ENCODE data around the gene YIF1B.

The YIF1B gene

DNA sequence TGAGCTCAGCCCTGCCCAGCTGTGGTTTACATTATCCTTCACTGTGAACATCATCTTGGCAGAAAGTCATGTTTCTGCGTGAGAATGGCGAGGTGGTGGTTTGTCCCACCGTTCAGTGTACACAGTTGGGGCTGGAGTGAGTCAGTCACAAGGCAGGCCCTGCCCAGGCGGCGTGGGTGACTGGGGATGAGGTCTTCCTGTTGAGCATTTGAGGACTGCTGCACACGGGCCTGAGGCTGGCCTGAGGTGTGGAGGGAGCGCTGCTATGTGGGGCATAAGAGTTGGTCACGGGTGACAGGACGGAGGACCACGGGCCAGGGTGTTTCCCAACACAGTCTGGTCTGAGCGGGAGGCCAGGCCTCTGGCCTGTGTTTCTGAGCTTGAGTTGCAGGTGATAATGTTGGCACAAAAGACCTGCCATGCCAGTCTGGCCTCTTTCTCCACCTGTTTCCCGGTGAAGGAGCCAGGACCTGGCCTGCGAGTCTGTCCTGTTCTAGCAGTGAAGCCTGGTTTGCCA, 25.1 kb downstream of the YIF1B start:
- no peaks in the 10 kb centered on the region for H3K27me3 ChIP-seq (ENCODE audit: control insufficient read depth in 2 of 2, insufficient read depth in 2 of 2, low read length in 2 of 2)
- H3K9me3 ChIP-seq (ENCODE audit: control insufficient read depth in 2 of 2, low read length in 2 of 2): no peaks in the 10 kb centered on the region
- peak overlapping the region in 1 of 2 donors; percentile 23 for H3K27ac ChIP-seq (ENCODE audit: low read depth in 2 of 2, low read length in 2 of 2)
- no peak overlapping the region for H3K4me3 ChIP-seq (ENCODE audit: low read length in 2 of 2)
- no peak overlapping the region for H3K9ac ChIP-seq (ENCODE audit: low read depth in 1 of 2, low read length in 2 of 2)
- peaks cover 34 to 50% of the 10 kb centered on the region in 2 donors for H3K36me3 ChIP-seq (ENCODE audit: control insufficient read depth in 2 of 2, insufficient read depth in 2 of 2, low read length in 2 of 2)
- H3K4me1 ChIP-seq (ENCODE audit: control insufficient read depth in 2 of 2, insufficient read depth in 2 of 2, low read length in 2 of 2): no peaks in the 10 kb centered on the region

- Histone ChIP-seq H3K4me1 (ENCODE audit: control insufficient read depth in 2 of 2, insufficient read depth in 2 of 2, low read length in 2 of 2) (no peaks in the 10 kb centered on the region), H3K4me3 (ENCODE audit: low read length in 2 of 2) (no peak overlapping the region), H3K9me3 (ENCODE audit: control insufficient read depth in 2 of 2, low read length in 2 of 2) (no peaks in the 10 kb centered on the region), H3K9ac (ENCODE audit: low read depth in 1 of 2, low read length in 2 of 2) (no peak overlapping the region), H3K27me3 (ENCODE audit: control insufficient read depth in 2 of 2, insufficient read depth in 2 of 2, low read length in 2 of 2) (no peaks in the 10 kb centered on the region), H3K27ac (ENCODE audit: low read depth in 2 of 2, low read length in 2 of 2) (peak overlapping the region in 1 of 2 donors; percentile 23), H3K36me3 (ENCODE audit: control insufficient read depth in 2 of 2, insufficient read depth in 2 of 2, low read length in 2 of 2) (peaks cover 38 to 53% of the 10 kb centered on the region in 2 donors)
Observed at GRCh38 chr19:38289955-38290354, 25.8 kb downstream of the YIF1B start.

DNA sequence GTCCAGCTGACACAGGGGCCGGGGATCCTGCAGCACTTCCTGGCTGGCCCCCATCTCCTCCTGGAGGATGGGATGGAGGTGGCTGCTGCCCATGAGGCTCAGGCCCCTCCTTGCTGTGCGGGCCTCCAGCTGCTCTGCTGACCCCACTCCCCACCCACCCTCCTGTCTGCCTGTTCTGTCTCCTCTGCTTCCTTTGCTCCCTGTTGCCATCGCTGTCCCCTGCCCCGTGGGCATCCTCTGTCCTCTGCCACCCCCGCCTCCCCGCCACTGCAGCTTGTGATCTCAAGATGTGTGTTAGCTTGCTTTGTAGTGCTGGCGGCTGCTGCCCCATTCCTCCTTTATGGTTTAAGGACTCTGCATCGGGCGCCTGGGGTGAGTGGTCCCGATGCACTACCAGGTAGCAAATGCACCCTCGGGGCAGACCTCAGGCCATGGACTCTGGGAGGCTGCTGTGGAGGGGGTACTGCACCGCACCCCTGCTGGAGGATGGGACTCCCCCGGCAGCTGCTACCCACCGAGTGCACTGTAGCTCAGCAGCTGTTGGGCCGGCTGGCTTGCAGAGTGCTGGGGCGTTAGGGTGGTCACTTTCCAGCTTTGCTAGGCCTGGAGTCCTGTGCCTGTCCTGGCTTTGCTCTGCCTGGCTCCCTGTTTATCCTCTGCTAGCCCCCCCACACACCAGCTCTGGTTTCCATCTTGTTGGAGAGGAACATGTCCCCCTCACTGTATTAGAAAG, 27.5 kb downstream of the YIF1B start:
- Histone ChIP-seq H3K27me3 (ENCODE audit: control insufficient read depth in 2 of 2, insufficient read depth in 2 of 2, low read length in 2 of 2) (no peaks in the 10 kb centered on the region), H3K4me3 (ENCODE audit: low read length in 2 of 2) (no peak overlapping the region), H3K36me3 (ENCODE audit: control insufficient read depth in 2 of 2, insufficient read depth in 2 of 2, low read length in 2 of 2) (peaks cover 45 to 62% of the 10 kb centered on the region in 2 donors), H3K9me3 (ENCODE audit: control insufficient read depth in 2 of 2, low read length in 2 of 2) (no peaks in the 10 kb centered on the region), H3K4me1 (ENCODE audit: control insufficient read depth in 2 of 2, insufficient read depth in 2 of 2, low read length in 2 of 2) (no peaks in the 10 kb centered on the region), H3K9ac (ENCODE audit: low read depth in 1 of 2, low read length in 2 of 2) (no peak overlapping the region), H3K27ac (ENCODE audit: low read depth in 2 of 2, low read length in 2 of 2) (no peak overlapping the region)

GRCh38 chr19:38287604-38288003, 28.1 kb downstream of the YIF1B start:
- peaks cover 43 to 60% of the 10 kb centered on the region in 2 donors for H3K36me3 ChIP-seq (ENCODE audit: control insufficient read depth in 2 of 2, insufficient read depth in 2 of 2, low read length in 2 of 2)

GRCh38 chr19:38285567-38285966, 30.2 kb downstream of the YIF1B start:
- H3K4me3 ChIP-seq (ENCODE audit: low read length in 2 of 2): no peak overlapping the region
- H3K27me3 ChIP-seq (ENCODE audit: control insufficient read depth in 2 of 2, insufficient read depth in 2 of 2, low read length in 2 of 2): no peaks in the 10 kb centered on the region
- no peak overlapping the region for H3K9ac ChIP-seq (ENCODE audit: low read depth in 1 of 2, low read length in 2 of 2)
- no peaks in the 10 kb centered on the region for H3K9me3 ChIP-seq (ENCODE audit: control insufficient read depth in 2 of 2, low read length in 2 of 2)
- H3K4me1 ChIP-seq (ENCODE audit: control insufficient read depth in 2 of 2, insufficient read depth in 2 of 2, low read length in 2 of 2): peaks cover 3% of the 10 kb centered on the region in 2 donors
- no peak overlapping the region for H3K27ac ChIP-seq (ENCODE audit: low read depth in 2 of 2, low read length in 2 of 2)
- peaks cover 33 to 48% of the 10 kb centered on the region in 2 donors for H3K36me3 ChIP-seq (ENCODE audit: control insufficient read depth in 2 of 2, insufficient read depth in 2 of 2, low read length in 2 of 2)

More at GRCh38 chr19:38287604-38288003, 28.1 kb downstream of the YIF1B start:
- no peak overlapping the region for H3K9ac ChIP-seq (ENCODE audit: low read depth in 1 of 2, low read length in 2 of 2)
- no peak overlapping the region for H3K4me3 ChIP-seq (ENCODE audit: low read length in 2 of 2)
- H3K27me3 ChIP-seq (ENCODE audit: control insufficient read depth in 2 of 2, insufficient read depth in 2 of 2, low read length in 2 of 2): no peaks in the 10 kb centered on the region
- no peak overlapping the region for H3K27ac ChIP-seq (ENCODE audit: low read depth in 2 of 2, low read length in 2 of 2)
- no peaks in the 10 kb centered on the region for H3K9me3 ChIP-seq (ENCODE audit: control insufficient read depth in 2 of 2, low read length in 2 of 2)
- no peaks in the 10 kb centered on the region for H3K4me1 ChIP-seq (ENCODE audit: control insufficient read depth in 2 of 2, insufficient read depth in 2 of 2, low read length in 2 of 2)

DNA sequence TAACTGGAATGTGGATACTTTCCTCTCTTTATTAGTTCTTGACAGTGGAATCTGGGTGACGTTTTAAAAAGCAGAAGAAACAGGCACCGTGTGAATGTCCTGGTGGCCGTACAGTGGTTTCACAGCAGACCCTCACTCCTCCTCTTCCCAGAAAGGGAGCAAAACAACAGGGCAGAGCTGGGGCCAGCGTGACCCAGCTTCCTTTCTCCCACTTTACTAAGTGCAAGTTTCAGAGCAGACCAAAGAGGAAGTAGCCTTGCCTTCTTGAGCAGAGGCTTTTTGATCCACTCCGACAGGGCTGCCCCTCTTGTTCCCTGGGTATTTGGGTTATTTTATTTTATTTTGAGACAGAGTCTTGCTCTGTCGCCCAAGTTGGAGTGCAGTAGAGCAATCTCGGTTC, 31.3 kb downstream of the YIF1B start:
- Histone ChIP-seq H3K4me3 (ENCODE audit: low read length in 2 of 2) (no peak overlapping the region), H3K4me1 (ENCODE audit: control insufficient read depth in 2 of 2, insufficient read depth in 2 of 2, low read length in 2 of 2) (peaks cover 3% of the 10 kb centered on the region in 2 donors), H3K9me3 (ENCODE audit: control insufficient read depth in 2 of 2, low read length in 2 of 2) (no peaks in the 10 kb centered on the region), H3K9ac (ENCODE audit: low read depth in 1 of 2, low read length in 2 of 2) (no peak overlapping the region), H3K36me3 (ENCODE audit: control insufficient read depth in 2 of 2, insufficient read depth in 2 of 2, low read length in 2 of 2) (peaks cover 28 to 44% of the 10 kb centered on the region in 2 donors), H3K27me3 (ENCODE audit: control insufficient read depth in 2 of 2, insufficient read depth in 2 of 2, low read length in 2 of 2) (no peaks in the 10 kb centered on the region), H3K27ac (ENCODE audit: low read depth in 2 of 2, low read length in 2 of 2) (peak overlapping the region in 1 of 2 donors; percentile 38)

GRCh38 chr19:38283271-38283670, 32.5 kb downstream of the YIF1B start:
- Histone ChIP-seq H3K27ac (ENCODE audit: low read depth in 2 of 2, low read length in 2 of 2) (no peak overlapping the region), H3K9ac (ENCODE audit: low read depth in 1 of 2, low read length in 2 of 2) (no peak overlapping the region), H3K9me3 (ENCODE audit: control insufficient read depth in 2 of 2, low read length in 2 of 2) (no peaks in the 10 kb centered on the region), H3K4me1 (ENCODE audit: control insufficient read depth in 2 of 2, insufficient read depth in 2 of 2, low read length in 2 of 2) (peaks cover 6 to 10% of the 10 kb centered on the region in 2 donors), H3K27me3 (ENCODE audit: control insufficient read depth in 2 of 2, insufficient read depth in 2 of 2, low read length in 2 of 2) (no peaks in the 10 kb centered on the region), H3K4me3 (ENCODE audit: low read length in 2 of 2) (no peak overlapping the region), H3K36me3 (ENCODE audit: control insufficient read depth in 2 of 2, insufficient read depth in 2 of 2, low read length in 2 of 2) (peaks cover 26 to 35% of the 10 kb centered on the region in 2 donors)

GRCh38 chr19:38281811-38282566, 33.8 kb downstream of the YIF1B start:
- Histone ChIP-seq H3K9me3 (ENCODE audit: control insufficient read depth in 2 of 2, low read length in 2 of 2) (no peaks in the 10 kb centered on the region), H3K36me3 (ENCODE audit: control insufficient read depth in 2 of 2, insufficient read depth in 2 of 2, low read length in 2 of 2) (peaks cover 20 to 27% of the 10 kb centered on the region in 2 donors), H3K4me3 (ENCODE audit: low read length in 2 of 2) (no peak overlapping the region), H3K27me3 (ENCODE audit: control insufficient read depth in 2 of 2, insufficient read depth in 2 of 2, low read length in 2 of 2) (no peaks in the 10 kb centered on the region), H3K4me1 (ENCODE audit: control insufficient read depth in 2 of 2, insufficient read depth in 2 of 2, low read length in 2 of 2) (peaks cover 9 to 19% of the 10 kb centered on the region in 2 donors), H3K9ac (ENCODE audit: low read depth in 1 of 2, low read length in 2 of 2) (no peak overlapping the region), H3K27ac (ENCODE audit: low read depth in 2 of 2, low read length in 2 of 2) (no peak overlapping the region)

DNA sequence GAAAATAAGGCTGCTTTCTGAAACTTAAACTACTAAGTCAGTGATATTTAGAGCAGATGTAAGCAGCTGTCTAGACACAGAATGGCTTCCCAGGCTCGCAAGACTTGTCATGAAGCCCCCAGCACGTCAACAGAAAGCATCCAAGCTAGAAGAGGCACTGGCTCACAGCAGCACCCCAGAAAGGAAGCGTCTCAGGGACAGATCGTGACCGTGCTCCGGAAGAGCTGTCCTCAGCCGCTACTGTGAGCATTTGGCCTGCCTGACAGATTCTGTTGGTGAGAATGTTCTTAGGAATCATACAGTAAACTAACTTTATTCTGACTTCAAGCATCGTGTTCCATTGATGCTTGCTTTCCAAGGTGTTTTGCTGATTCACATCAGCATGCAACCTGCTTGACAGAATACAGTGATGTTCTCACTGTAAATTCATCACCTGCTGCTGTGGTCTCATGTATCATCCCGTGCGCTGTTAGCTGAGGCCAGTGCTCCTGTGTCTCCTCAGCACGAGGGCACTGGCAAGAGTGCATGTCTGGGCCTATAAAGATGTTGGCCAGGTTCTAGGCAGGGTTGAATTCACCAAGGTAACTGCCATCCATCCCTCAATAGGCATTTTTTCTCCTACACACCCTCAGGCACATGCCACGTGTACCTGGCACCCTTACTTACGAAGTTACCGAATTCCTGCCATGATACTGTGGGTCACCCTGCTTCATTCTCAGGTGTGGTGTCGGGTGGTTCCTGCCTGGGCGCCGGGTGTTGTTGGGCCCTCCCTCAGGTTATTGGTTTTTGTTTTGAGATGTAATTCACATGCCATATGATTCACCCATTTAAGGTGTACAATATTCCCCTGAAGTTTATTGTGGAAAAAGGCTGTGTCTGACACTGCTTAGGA, 35.5 kb downstream of the YIF1B start:
- Histone ChIP-seq H3K9ac (ENCODE audit: low read depth in 1 of 2, low read length in 2 of 2) (no peak overlapping the region), H3K36me3 (ENCODE audit: control insufficient read depth in 2 of 2, insufficient read depth in 2 of 2, low read length in 2 of 2) (peaks cover 16 to 19% of the 10 kb centered on the region in 2 donors), H3K9me3 (ENCODE audit: control insufficient read depth in 2 of 2, low read length in 2 of 2) (no peaks in the 10 kb centered on the region), H3K4me1 (ENCODE audit: control insufficient read depth in 2 of 2, insufficient read depth in 2 of 2, low read length in 2 of 2) (peaks cover 11 to 21% of the 10 kb centered on the region in 2 donors), H3K27ac (ENCODE audit: low read depth in 2 of 2, low read length in 2 of 2) (peak overlapping the region; percentile 9 to 16), H3K4me3 (ENCODE audit: low read length in 2 of 2) (no peak overlapping the region), H3K27me3 (ENCODE audit: control insufficient read depth in 2 of 2, insufficient read depth in 2 of 2, low read length in 2 of 2) (no peaks in the 10 kb centered on the region)

Measured in mucosa of rectum (tissue), 2 donors.